HG03521 (cell line): ENCODE results near the gene MAJIN.

Experiments
- ATAC-seq: cut with Tn5 transposase; IDR thresholded peaks from one replicate; pipeline ENCODE4 v1.9.1; 2021; ENCODE audit warnings: mild to moderate bottlenecking, moderate library complexity; ENCODE audit not compliant: unreplicated experiment

MAJIN gene

GRCh38 chr11:64914123-64914522 is 57.8 kb downstream of the MAJIN start:
- no peak for ATAC-seq

DNA sequence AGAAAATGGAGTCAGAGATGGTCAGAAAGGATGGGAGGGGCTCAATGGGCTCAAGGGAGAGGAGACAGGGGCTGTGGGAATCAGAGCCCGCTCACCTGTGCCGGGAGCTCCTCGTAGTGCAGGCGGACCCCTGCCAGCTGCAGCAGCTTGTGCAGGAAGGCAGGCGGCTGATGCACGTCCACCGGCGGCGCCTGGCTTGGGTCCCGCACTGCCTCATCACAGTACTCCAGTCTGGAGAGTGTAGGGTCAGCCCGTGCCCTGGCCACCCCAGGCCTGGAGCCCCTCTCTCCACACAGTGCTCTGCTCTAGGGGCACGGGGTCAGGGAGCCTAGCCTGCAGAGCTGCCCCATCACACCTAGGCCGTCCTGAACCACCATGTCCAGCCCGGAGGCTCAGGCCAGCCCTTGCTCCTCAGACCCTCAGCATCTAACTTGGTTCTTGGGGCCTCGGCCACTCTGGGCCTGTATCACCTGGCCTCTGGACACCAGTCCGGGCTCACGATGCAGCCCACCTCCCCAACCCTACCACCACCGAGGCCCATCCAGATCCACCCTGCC is 58.7 kb downstream of the MAJIN start:
- no peak for ATAC-seq

DNA sequence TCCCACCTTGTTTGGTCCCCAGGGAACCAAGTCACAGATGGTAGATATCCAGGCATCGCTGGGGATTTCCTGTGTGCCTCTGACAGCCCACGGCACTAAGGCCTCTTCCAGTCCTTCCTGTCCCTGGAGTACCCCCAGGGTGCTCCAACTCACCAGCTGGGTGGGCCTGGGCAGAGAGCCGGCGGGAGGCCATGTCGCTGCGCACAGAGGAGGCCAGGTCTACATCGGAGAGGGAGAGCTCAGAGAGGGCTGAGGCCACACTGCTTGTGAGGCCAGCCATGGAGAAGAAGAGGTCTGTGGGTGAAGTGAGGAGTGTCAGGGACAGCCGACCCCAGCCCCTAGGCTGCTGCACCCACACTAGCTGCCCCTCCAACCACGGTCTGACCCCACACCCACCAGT is 60.2 kb downstream of the MAJIN start:
- ATAC-seq, result no peak

DNA sequence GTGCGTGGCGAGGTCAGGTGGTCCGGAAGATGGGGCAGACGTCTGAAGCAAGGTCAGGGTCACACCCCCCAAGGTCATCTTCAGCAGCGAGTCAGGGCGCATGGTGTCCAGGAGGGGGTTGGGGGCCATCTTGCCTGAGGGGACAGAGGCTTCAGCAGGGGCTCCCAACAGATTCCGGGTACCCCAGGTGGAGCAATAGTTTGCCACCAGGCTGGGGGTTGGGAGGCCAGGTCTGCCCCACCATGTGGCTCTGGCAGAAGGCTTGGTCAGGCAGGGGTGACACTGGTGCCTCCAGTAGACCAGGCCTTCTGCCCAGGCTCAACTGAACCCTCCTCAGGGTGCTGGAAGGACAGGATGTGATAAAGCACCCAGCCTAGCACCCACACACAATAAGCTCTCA is 60.8 kb downstream of the MAJIN start:
- ATAC-seq, result no peak

GRCh38 chr11:64910451-64911093 is 61.3 kb downstream of the MAJIN start:
- ATAC-seq, result no peak

GRCh38 chr11:64909653-64910343 is 62.1 kb downstream of the MAJIN start:
- ATAC-seq, result no peak

DNA sequence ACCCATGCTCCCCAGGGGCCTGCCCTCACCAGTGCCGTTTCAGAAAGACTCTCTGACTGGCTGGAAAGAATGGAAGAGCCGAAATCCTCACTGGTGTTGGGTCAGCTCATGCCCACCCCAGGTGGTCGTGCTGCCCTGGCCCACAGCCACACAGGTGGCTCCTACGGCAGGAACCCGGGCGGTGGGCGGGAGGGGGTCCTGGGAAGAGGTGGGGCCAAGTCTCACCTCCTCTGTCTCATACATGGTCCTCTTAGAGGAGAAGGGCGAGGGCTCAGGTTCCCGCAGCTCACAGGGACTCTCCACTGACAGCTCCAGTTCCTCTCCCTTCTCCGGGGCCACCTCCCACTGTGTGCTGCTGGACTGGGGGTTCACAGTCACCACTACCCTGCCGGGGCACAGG is 63.1 kb downstream of the MAJIN start:
- ATAC-seq, result no peak

- no peak for ATAC-seq
These were observed 65.6 kb downstream of the MAJIN start for GRCh38 chr11:64906314-64906635.

DNA sequence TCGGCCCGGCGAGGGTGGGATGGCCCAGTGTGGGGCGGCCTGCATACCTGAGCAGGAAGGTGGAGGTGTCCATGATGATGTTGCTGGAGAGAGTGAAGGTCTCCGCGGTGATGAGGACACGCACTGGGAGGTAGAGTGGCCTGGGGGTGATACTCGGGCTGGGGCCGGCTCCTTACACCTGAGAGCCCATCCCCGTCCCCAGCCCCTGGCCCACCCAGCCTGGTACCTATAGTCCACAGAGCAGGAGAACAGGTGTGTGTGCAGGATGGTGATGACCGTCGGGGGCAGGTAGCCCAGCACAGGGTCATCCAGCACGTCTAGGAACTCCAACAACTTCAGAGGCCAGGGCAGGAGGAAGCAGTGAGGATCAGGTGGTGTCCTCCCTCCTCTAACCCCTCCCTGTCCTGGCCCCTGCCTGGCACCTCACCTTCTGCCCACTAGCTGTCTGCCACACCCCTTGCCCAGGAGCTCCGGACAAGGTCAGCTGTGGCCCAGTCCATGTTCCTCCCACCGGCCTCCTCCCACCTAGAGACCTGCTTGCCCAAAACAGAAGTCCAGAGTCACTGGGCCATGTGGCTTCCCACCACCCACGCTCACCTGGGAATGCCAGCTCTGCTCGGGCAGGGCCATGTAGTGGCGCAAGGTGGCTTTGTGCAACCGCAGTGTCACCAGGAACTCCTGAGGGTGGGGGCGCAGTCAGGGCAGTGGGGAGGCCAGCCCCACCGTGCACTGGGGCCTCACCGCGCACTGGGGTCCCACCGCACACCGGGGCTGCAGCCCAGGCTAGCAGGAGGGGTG is 66.2 kb downstream of the MAJIN start:
- ATAC-seq, result no peak

DNA sequence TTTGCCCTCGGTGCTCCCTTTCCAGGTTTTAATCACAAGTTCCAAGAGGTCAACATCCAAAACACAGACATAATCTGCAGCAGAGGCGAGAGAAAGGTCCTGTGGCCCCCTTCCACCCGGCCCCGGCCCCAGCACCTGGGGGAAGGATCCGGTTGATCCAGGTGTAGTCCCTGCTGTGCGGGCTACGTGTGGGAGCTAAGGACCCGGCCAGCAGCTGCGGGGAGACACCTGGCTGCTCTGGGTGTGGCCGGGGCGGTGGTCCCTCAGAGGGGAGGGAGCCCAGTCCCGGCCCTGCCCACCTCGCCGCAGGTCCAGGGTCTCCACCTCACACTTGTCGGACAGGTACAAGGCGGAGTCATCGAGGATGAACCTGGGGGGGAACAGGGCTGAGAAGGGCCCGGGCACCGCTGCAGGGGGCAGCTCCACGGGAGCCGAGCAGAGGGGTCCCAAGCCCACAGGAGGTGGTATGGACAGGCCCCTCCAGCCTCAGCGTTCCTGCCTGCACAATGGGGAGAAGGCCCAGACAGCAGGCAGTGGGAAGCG is 68.5 kb downstream of the MAJIN start:
- no peak for ATAC-seq

DNA sequence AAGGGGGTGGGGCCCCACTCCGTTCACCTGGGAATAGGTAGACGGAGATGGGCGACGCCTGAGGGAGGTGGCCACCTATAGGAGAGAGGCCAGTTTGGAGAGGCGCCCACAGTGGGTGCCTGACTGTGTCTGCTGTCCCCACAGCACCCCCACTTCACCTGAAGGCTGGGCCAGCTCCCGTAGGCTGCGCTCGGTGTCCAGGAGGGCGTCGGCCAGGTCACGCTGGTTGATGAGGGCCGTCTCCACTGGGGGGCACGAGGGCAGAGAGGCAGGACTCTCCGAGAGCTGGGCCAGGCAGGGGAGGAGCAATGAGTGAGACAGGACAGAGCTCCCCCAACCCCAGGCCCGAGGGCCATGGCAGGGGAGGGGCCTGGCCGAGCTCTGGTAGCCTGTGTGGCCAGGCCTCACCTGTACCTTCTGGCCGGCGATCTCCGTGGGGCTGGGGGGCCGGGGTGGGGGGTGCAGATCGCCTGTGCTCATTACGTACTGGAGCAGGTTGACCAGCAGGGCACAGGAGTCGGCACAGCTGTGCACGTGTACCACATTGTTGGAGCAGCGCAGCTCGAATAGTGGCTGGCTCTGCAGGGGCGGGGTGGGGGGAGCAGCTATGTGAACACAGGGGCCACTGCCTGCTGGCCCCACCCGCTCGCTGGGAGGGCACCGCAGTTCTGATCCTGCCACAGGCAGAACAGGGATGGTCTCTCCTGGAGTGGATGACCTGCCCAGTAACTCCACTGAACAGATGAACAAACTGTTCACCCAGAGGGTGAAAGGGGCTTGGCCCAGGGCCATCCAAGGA is 69.6 kb downstream of the MAJIN start:
- ATAC-seq, result no peak

- no peak for ATAC-seq
These were observed 71.1 kb downstream of the MAJIN start for GRCh38 chr11:64900774-64901173.

DNA sequence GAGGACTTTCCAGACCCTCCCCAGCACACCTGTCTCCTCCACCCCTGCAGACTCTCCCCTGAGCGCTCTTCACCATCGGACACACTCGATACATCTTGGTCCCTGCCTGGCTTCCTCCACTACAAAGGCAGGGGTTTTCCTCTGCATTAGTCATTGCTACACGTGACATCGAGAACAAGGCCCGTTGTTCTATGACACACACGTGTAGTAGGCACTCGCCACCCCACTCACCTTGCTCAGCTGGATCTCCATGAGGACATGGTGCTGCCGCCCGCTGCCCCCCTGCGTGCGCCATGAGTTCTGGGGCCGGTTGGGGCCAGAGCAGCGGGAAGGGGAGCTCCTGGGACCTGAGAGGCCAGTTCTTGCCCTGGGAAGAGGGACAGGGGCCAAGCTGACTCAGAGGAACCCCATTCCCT is 71.6 kb downstream of the MAJIN start:
- ATAC-seq, result no peak

GRCh38 chr11:64898541-64898940 is 73.4 kb downstream of the MAJIN start:
- no peak for ATAC-seq

- ATAC-seq, result no peak
These were observed 73.8 kb downstream of the MAJIN start for GRCh38 chr11:64898076-64898445.

- no peak for ATAC-seq
These were observed 74.4 kb downstream of the MAJIN start for GRCh38 chr11:64897381-64898075.

GRCh38 chr11:64896448-64897022 is 75.4 kb downstream of the MAJIN start:
- no peak for ATAC-seq

DNA sequence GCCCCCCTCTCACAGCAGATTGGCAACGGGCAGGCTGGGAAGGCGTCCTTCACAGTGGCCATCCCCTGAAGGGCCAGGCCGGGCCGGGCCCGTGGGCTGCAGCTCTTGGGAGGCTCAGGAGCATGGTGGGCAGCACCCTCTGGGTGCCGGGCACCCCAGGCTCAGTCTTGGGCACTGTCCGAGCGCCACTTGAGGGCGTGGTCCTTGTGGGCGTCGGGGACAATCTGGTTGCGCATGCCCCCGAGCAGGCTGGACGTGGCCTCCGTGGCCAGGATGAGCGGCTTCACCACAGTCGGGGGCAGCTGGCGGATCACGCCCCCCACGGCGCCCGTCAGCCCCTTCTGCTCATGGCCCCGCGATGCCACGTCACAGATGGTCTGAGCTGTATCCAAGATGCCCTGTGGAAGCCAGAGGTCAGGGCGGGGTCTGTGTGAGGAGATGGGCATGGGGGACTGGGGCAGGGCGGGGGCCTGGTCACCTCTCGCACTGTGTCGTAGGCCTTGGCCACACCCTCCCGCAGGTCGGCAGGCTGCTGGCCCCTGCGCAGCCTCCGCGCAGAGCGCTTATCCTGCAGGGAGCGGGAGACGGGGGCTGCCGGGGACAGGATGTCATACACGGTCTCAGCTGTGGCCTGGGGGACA is 77.0 kb downstream of the MAJIN start:
- no peak for ATAC-seq

- no peak for ATAC-seq
These were observed 77.7 kb downstream of the MAJIN start for GRCh38 chr11:64894070-64894811.
